Measurements from ENCODE around the gene PIRT.

PIRT gene

GRCh38 chr17:10805911-10806310 lies 32.0 kb downstream of the PIRT start:
- no peak for TF ChIP-seq POLR2A (IDR thresholded peaks at IDR 0.05; ENCODE audit: low read depth, low read length)
- FAIRE-seq (no peak), DNase-seq (ENCODE audit: insufficient read length, low spot score) (no peak)

GRCh38 chr17:10804546-10804945 lies 33.3 kb downstream of the PIRT start:
- FAIRE-seq (no peak), DNase-seq (ENCODE audit: insufficient read length, low spot score) (no peak)
- no peak for TF ChIP-seq POLR2A (IDR thresholded peaks at IDR 0.05; ENCODE audit: low read depth, low read length)

DNA sequence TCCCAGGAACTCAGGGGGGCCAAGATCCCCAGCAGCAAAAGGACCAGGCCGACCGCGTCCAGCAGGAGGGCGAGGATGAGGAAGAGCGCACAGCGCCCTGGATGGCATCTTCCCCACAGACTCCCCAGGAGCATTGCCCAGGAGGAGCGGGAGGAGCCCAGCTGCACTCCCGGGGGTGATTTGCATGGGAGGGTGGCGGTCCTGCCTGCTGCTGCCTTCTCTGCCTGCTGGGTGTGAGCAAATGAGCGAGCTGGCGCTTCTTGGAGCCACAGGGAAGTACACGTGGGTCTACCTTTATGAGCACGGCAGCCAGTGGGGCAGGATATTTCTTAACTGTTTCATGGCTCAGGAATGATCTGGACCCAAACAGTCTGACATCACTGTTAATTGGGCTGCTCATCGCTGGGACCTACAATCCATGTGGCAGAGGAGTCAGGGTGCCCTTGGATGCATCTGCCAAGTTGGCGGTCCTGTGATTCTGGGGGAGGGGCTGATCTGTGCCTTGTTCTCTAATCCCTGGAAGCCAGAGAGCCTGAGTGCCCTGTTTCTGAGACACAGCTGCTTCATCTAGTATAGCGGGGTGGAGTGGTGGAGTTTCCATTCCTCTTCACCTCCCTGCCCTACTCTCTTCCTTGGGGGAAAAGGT lies 33.9 kb downstream of the PIRT start, which contains the start of gene TMEM238L:
TMEM238L (minus strand) TSS at position 270 of the 646 bp plus-strand sequence; CDS start at position 134, 136 bp downstream.
- FAIRE-seq (no peak), DNase-seq (ENCODE audit: insufficient read length, low spot score) (no peak)
- no peak for TF ChIP-seq POLR2A (IDR thresholded peaks at IDR 0.05; ENCODE audit: low read depth, low read length)

GRCh38 chr17:10803350-10803749 lies 34.5 kb downstream of the PIRT start:
- no peak for FAIRE-seq
- TF ChIP-seq POLR2A (IDR thresholded peaks at IDR 0.05; ENCODE audit: low read depth, low read length), result no peak
- DNase-seq (ENCODE audit: insufficient read length, low spot score), result no peak

GRCh38 chr17:10802496-10803284 lies 35.2 kb downstream of the PIRT start:
- TF ChIP-seq POLR2A (IDR thresholded peaks at IDR 0.05; ENCODE audit: low read depth, low read length), result no peak
- DNase-seq (ENCODE audit: insufficient read length, low spot score) (no peak), FAIRE-seq (no peak)

- DNase-seq (ENCODE audit: insufficient read length, low spot score), result no peak
- no peak for FAIRE-seq
- no peak for TF ChIP-seq POLR2A (IDR thresholded peaks at IDR 0.05; ENCODE audit: low read depth, low read length)
Measured at GRCh38 chr17:10799407-10799806, 38.5 kb downstream of the PIRT start.

GRCh38 chr17:10798910-10799309 lies 39.0 kb downstream of the PIRT start:
- FAIRE-seq (no peak), DNase-seq (ENCODE audit: insufficient read length, low spot score) (no peak)
- no peak for TF ChIP-seq POLR2A (IDR thresholded peaks at IDR 0.05; ENCODE audit: low read depth, low read length)

DNA sequence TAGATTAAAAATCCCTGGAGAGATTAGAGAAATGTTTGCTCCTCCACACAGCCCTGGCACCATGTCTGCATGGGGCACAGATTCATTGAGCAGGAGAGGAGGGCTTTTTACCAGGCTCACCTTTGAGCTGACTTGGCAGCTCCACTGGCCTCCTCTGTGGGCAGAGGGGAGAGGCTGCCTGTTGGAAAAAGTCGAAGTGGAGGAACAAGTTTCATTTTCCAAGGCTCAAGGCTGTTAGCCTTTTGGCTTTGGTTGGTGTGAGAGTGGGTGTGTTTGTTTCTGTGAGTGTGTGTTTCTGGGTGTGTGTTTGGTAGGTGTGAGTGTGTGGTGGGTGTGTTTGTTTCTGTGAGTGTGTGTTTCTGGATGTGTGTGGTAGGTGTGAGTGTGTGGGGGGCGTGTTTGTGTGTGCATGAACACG lies 39.5 kb downstream of the PIRT start:
- DNase-seq (ENCODE audit: insufficient read length, low spot score) (no peak), FAIRE-seq (no peak)
- TF ChIP-seq POLR2A (IDR thresholded peaks at IDR 0.05; ENCODE audit: low read depth, low read length), result no peak

- DNase-seq (ENCODE audit: insufficient read length, low spot score), result no peak
- FAIRE-seq, result no peak
- no peak for TF ChIP-seq POLR2A (IDR thresholded peaks at IDR 0.05; ENCODE audit: low read depth, low read length)
Measured at GRCh38 chr17:10797476-10798328, 40.2 kb downstream of the PIRT start.

GRCh38 chr17:10793816-10794215 lies 44.1 kb downstream of the PIRT start:
- no peak for TF ChIP-seq POLR2A (IDR thresholded peaks at IDR 0.05; ENCODE audit: low read depth, low read length)
- FAIRE-seq, result no peak

DNA sequence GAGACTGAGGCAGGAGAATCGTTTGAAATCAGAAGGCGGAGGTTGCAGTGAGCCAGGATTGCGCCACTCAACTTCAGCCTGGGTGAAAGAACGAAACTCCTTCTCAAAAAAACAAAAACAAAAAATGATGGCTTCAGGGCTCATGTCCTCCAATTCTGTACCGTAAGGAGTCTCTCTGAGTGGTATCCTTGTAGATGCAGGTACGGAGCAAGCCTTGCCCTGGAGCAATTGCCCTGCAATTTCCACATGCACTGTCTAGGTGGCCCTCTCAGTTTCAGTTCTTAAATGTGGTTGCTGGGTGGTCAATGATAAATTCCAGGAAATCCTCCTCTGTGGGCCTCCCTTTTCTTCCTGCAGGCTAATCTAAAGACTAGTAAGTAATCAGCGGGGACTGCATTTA lies 44.6 kb downstream of the PIRT start:
- no peak for DNase-seq (ENCODE audit: insufficient read length, low spot score)
- no peak for TF ChIP-seq POLR2A (IDR thresholded peaks at IDR 0.05; ENCODE audit: low read depth, low read length)
- FAIRE-seq, result no peak

More at GRCh38 chr17:10793816-10794215, 44.1 kb downstream of the PIRT start:
- DNase-seq (ENCODE audit: insufficient read length, low spot score), result no peak

- DNase-seq (ENCODE audit: insufficient read length, low spot score), result no peak
- TF ChIP-seq POLR2A (IDR thresholded peaks at IDR 0.05; ENCODE audit: low read depth, low read length), result no peak
- no peak for FAIRE-seq
Measured at GRCh38 chr17:10792151-10792550, 45.7 kb downstream of the PIRT start.

GRCh38 chr17:10790491-10791401 lies 47.1 kb downstream of the PIRT start:
- no peak for TF ChIP-seq POLR2A (IDR thresholded peaks at IDR 0.05; ENCODE audit: low read depth, low read length)
- FAIRE-seq (no peak), DNase-seq (ENCODE audit: insufficient read length, low spot score) (no peak)
